Measurements from ENCODE around the gene SULT1A3. TPM values are rescaled to one million over a fixed set of nuclear protein-coding genes. Genes with fewer than 3 reads are reported as not detected.

SULT1A3 gene
- total and polyA plus RNA-seq, 2 experiments from 2014 or later, result 4.8 to 12.2 TPM

Small RNA genes within 50 kb of the gene (small RNA-seq; reads per million reads assigned to genes)
- gene AC106782.4 (ENCODE audit: low read depth, low replicate concordance), result not detected

Other genes with a start within 250 kb of the SULT1A3 start
- 91.6 and 124 TPM in 2 replicates for gene TMEM219, start 237.2 kb upstream of the SULT1A3 start, total RNA-seq (2014; rRNA removed; shearing (Covaris generic))
- gene TMEM219, start 237.2 kb upstream of the SULT1A3 start, polyA plus RNA-seq (2016; fragmentation: Nextera tagmentation; extraction: Ambion mirVana), result 162 and 166 TPM in 2 replicates
- 57.7 and 57.9 TPM in 2 replicates for gene TAOK2, start 225.4 kb upstream of the SULT1A3 start, total RNA-seq (2014; rRNA removed; shearing (Covaris generic))
- gene TAOK2, start 225.4 kb upstream of the SULT1A3 start, polyA plus RNA-seq (2016; fragmentation: Nextera tagmentation; extraction: Ambion mirVana), result 12.5 and 13.6 TPM in 2 replicates
- 3.2 and 3.9 TPM in 2 replicates for gene HIRIP3, start 203.6 kb upstream of the SULT1A3 start, total RNA-seq (2014; rRNA removed; shearing (Covaris generic))
- gene HIRIP3, start 203.6 kb upstream of the SULT1A3 start, polyA plus RNA-seq (2016; fragmentation: Nextera tagmentation; extraction: Ambion mirVana), result 11.9 and 14.0 TPM in 2 replicates
- gene INO80E, start 203.0 kb upstream of the SULT1A3 start, total RNA-seq (2014; rRNA removed; shearing (Covaris generic)), result 51.1 and 111 TPM in 2 replicates
- gene INO80E, start 203.0 kb upstream of the SULT1A3 start, polyA plus RNA-seq (2016; fragmentation: Nextera tagmentation; extraction: Ambion mirVana), result 32.3 and 35.3 TPM in 2 replicates
- gene DOC2A, start 188.2 kb upstream of the SULT1A3 start, total RNA-seq (2014; rRNA removed; shearing (Covaris generic)), result not detected in 2 replicates
- not detected in 2 replicates for gene DOC2A, start 188.2 kb upstream of the SULT1A3 start, polyA plus RNA-seq (2016; fragmentation: Nextera tagmentation; extraction: Ambion mirVana)
- not detected in 2 replicates for gene C16orf92, start 176.1 kb upstream of the SULT1A3 start, total RNA-seq (2014; rRNA removed; shearing (Covaris generic))
- gene C16orf92, start 176.1 kb upstream of the SULT1A3 start, polyA plus RNA-seq (2016; fragmentation: Nextera tagmentation; extraction: Ambion mirVana), result not detected in 2 replicates
- not detected in 2 replicates for gene TLCD3B, start 168.0 kb upstream of the SULT1A3 start, total RNA-seq (2014; rRNA removed; shearing (Covaris generic))
- 0.13 TPM in 1 of 2 replicates, not detected in the other for gene TLCD3B, start 168.0 kb upstream of the SULT1A3 start, polyA plus RNA-seq (2016; fragmentation: Nextera tagmentation; extraction: Ambion mirVana)
- 1,441 and 1,602 TPM in 2 replicates for gene ALDOA, start 133.5 kb upstream of the SULT1A3 start, total RNA-seq (2014; rRNA removed; shearing (Covaris generic))
- gene ALDOA, start 133.5 kb upstream of the SULT1A3 start, polyA plus RNA-seq (2016; fragmentation: Nextera tagmentation; extraction: Ambion mirVana), result 2,742 and 2,900 TPM in 2 replicates
- 135 and 168 TPM in 2 replicates for gene PPP4C, start 123.3 kb upstream of the SULT1A3 start, total RNA-seq (2014; rRNA removed; shearing (Covaris generic))
- 205 and 210 TPM in 2 replicates for gene PPP4C, start 123.3 kb upstream of the SULT1A3 start, polyA plus RNA-seq (2016; fragmentation: Nextera tagmentation; extraction: Ambion mirVana)
- gene TBX6, start 107.3 kb upstream of the SULT1A3 start, total RNA-seq (2014; rRNA removed; shearing (Covaris generic)), result 0.11 TPM in 1 of 2 replicates, not detected in the other
- gene TBX6, start 107.3 kb upstream of the SULT1A3 start, polyA plus RNA-seq (2016; fragmentation: Nextera tagmentation; extraction: Ambion mirVana), result 0.13 and 0.20 TPM in 2 replicates
- 62.6 and 100.0 TPM in 2 replicates for gene YPEL3, start 103.0 kb upstream of the SULT1A3 start, total RNA-seq (2014; rRNA removed; shearing (Covaris generic))
- 192 and 200 TPM in 2 replicates for gene YPEL3, start 103.0 kb upstream of the SULT1A3 start, polyA plus RNA-seq (2016; fragmentation: Nextera tagmentation; extraction: Ambion mirVana)
- gene GDPD3, start 85.7 kb upstream of the SULT1A3 start, total RNA-seq (2014; rRNA removed; shearing (Covaris generic)), result 0.22 TPM in 1 of 2 replicates, not detected in the other
- 1.1 and 1.2 TPM in 2 replicates for gene GDPD3, start 85.7 kb upstream of the SULT1A3 start, polyA plus RNA-seq (2016; fragmentation: Nextera tagmentation; extraction: Ambion mirVana)
- 47.3 and 60.4 TPM in 2 replicates for gene MAPK3, start 76.0 kb upstream of the SULT1A3 start, total RNA-seq (2014; rRNA removed; shearing (Covaris generic))
- gene MAPK3, start 76.0 kb upstream of the SULT1A3 start, polyA plus RNA-seq (2016; fragmentation: Nextera tagmentation; extraction: Ambion mirVana), result 40.3 and 44.4 TPM in 2 replicates
- gene CORO1A, start 15.7 kb upstream of the SULT1A3 start, total RNA-seq (2014; rRNA removed; shearing (Covaris generic)), result 3.2 and 4.8 TPM in 2 replicates
- gene CORO1A, start 15.7 kb upstream of the SULT1A3 start, polyA plus RNA-seq (2016; fragmentation: Nextera tagmentation; extraction: Ambion mirVana), result 1.7 TPM in 2 replicates
- 2.0 and 155 TPM in 2 replicates for gene BOLA2B, start 5.6 kb upstream of the SULT1A3 start, total RNA-seq (2014; rRNA removed; shearing (Covaris generic))
- 122 and 146 TPM in 2 replicates for gene BOLA2B, start 5.6 kb upstream of the SULT1A3 start, polyA plus RNA-seq (2016; fragmentation: Nextera tagmentation; extraction: Ambion mirVana)
- 14.3 and 32.6 TPM in 2 replicates for gene SLX1A, start 5.4 kb upstream of the SULT1A3 start, total RNA-seq (2014; rRNA removed; shearing (Covaris generic))
- gene SLX1A, start 5.4 kb upstream of the SULT1A3 start, polyA plus RNA-seq (2016; fragmentation: Nextera tagmentation; extraction: Ambion mirVana), result 32.2 and 51.7 TPM in 2 replicates
- 2.5 and 4.0 TPM in 2 replicates for gene NPIPB13, start 49.2 kb downstream of the SULT1A3 start, total RNA-seq (2014; rRNA removed; shearing (Covaris generic))
- 2.1 and 2.7 TPM in 2 replicates for gene NPIPB13, start 49.2 kb downstream of the SULT1A3 start, polyA plus RNA-seq (2016; fragmentation: Nextera tagmentation; extraction: Ambion mirVana)
- gene CD2BP2, start 156.1 kb downstream of the SULT1A3 start, total RNA-seq (2014; rRNA removed; shearing (Covaris generic)), result 38.5 and 42.9 TPM in 2 replicates
- 50.0 and 53.4 TPM in 2 replicates for gene CD2BP2, start 156.1 kb downstream of the SULT1A3 start, polyA plus RNA-seq (2016; fragmentation: Nextera tagmentation; extraction: Ambion mirVana)
- gene TBC1D10B, start 171.2 kb downstream of the SULT1A3 start, total RNA-seq (2014; rRNA removed; shearing (Covaris generic)), result 41.2 and 43.9 TPM in 2 replicates
- 10.3 and 12.2 TPM in 2 replicates for gene TBC1D10B, start 171.2 kb downstream of the SULT1A3 start, polyA plus RNA-seq (2016; fragmentation: Nextera tagmentation; extraction: Ambion mirVana)
- gene MYL11, start 175.5 kb downstream of the SULT1A3 start, total RNA-seq (2014; rRNA removed; shearing (Covaris generic)), result not detected in 2 replicates
- gene MYL11, start 175.5 kb downstream of the SULT1A3 start, polyA plus RNA-seq (2016; fragmentation: Nextera tagmentation; extraction: Ambion mirVana), result 1.5 and 2.1 TPM in 2 replicates
- gene SEPTIN1, start 183.3 kb downstream of the SULT1A3 start, total RNA-seq (2014; rRNA removed; shearing (Covaris generic)), result not detected in 2 replicates
- gene SEPTIN1, start 183.3 kb downstream of the SULT1A3 start, polyA plus RNA-seq (2016; fragmentation: Nextera tagmentation; extraction: Ambion mirVana), result 1.7 and 1.9 TPM in 2 replicates
- gene ZNF48, start 196.2 kb downstream of the SULT1A3 start, total RNA-seq (2014; rRNA removed; shearing (Covaris generic)), result 6.3 and 16.2 TPM in 2 replicates
- 0.65 and 0.81 TPM in 2 replicates for gene ZNF48, start 196.2 kb downstream of the SULT1A3 start, polyA plus RNA-seq (2016; fragmentation: Nextera tagmentation; extraction: Ambion mirVana)
- 17.6 and 33.1 TPM in 2 replicates for gene ZNF771, start 208.4 kb downstream of the SULT1A3 start, total RNA-seq (2014; rRNA removed; shearing (Covaris generic))
- gene ZNF771, start 208.4 kb downstream of the SULT1A3 start, polyA plus RNA-seq (2016; fragmentation: Nextera tagmentation; extraction: Ambion mirVana), result 20.1 and 21.1 TPM in 2 replicates
- gene DCTPP1, start 230.8 kb downstream of the SULT1A3 start, total RNA-seq (2014; rRNA removed; shearing (Covaris generic)), result 20.2 and 24.3 TPM in 2 replicates
- 45.7 and 47.3 TPM in 2 replicates for gene DCTPP1, start 230.8 kb downstream of the SULT1A3 start, polyA plus RNA-seq (2016; fragmentation: Nextera tagmentation; extraction: Ambion mirVana)
- gene SEPHS2, start 246.6 kb downstream of the SULT1A3 start, total RNA-seq (2014; rRNA removed; shearing (Covaris generic)), result 6.2 and 6.4 TPM in 2 replicates
- gene SEPHS2, start 246.6 kb downstream of the SULT1A3 start, polyA plus RNA-seq (2016; fragmentation: Nextera tagmentation; extraction: Ambion mirVana), result 26.9 and 27.5 TPM in 2 replicates

Measured in GM23248 (cell line).